H1 (cell line): ENCODE data around the gene DDHD1. TPM values are rescaled to one million over a fixed set of nuclear protein-coding genes. Genes with fewer than 3 reads are reported as not detected.

Experiments used
- CTCF ChIA-PET: fragments of 300-600 bp; sonication (Branson Sonifier 250); formaldehyde crosslinking; loops from one replicate; lab custom pipeline; 2021; ENCODE audit not compliant: partially characterized antibody; lab: Charles Lee
- POLR2A ChIA-PET: fragments of 300-600 bp; sonication (Branson Sonifier 250); formaldehyde crosslinking; loops from one replicate; lab custom pipeline; 2021; ENCODE audit warnings: inconsistent platforms; ENCODE audit not compliant: partially characterized antibody; lab: Charles Lee
- DNase-seq, 2 experiments: peaks; one replicate each; pipeline versions ENCODE4 v3.0.0 to v3.0.0-alpha.2; 2010 to 2022; ENCODE audit warnings: low spot score in 2 of 2, low read depth in 1 of 2, mixed read lengths in 1 of 2
- FAIRE-seq: peaks from 2 replicates; lab custom pipeline; 2011; peaks lifted over from hg19 to GRCh38; lab: Jason Lieb, UNC
- H2AFZ ChIP-seq: 2 replicates; pipeline ENCODE4 v1.8.1; 2012; ENCODE audit warnings: low read length, inconsistent platforms
- H2AK5ac ChIP-seq: 2 replicates; pipeline ENCODE4 v1.6.1; 2013; ENCODE audit warnings: low read depth, low read length
- H2BK120ac ChIP-seq: replicated peaks from 2 replicates; pipeline ENCODE3; 2013; ENCODE audit warnings: low read depth, low read length, inconsistent platforms
- H2BK12ac ChIP-seq: 2 replicates; pipeline ENCODE4 v1.6.1; 2013; ENCODE audit warnings: low read depth, low read length
- H2BK15ac ChIP-seq: 2 replicates; pipeline ENCODE4 v1.6.1; 2013; ENCODE audit warnings: low read length
- H2BK20ac ChIP-seq: 2 replicates; pipeline ENCODE4 v1.6.1; 2013; ENCODE audit warnings: low read length
- H2BK5ac ChIP-seq: 2 replicates; pipeline ENCODE4 v1.6.1; 2013; ENCODE audit warnings: low read depth, low read length
- H3K14ac ChIP-seq: 2 replicates; pipeline ENCODE4 v1.6.1; 2013; ENCODE audit warnings: inconsistent platforms; ENCODE audit not compliant: insufficient read length
- H3K18ac ChIP-seq: 2 replicates; pipeline ENCODE4 v1.6.1; 2013; ENCODE audit warnings: low read length; ENCODE audit errors: extremely low read depth
- H3K23ac ChIP-seq: 2 replicates; pipeline ENCODE4 v1.6.1; 2013; ENCODE audit warnings: inconsistent platforms; ENCODE audit not compliant: insufficient read length
- H3K23me2 ChIP-seq: 2 replicates; pipeline ENCODE4 v1.6.1; 2013; ENCODE audit warnings: low read depth, low read length
- H3K27ac ChIP-seq: 2 replicates; pipeline ENCODE4 v1.6.1; 2011; ENCODE audit warnings: low read depth, low read length, inconsistent platforms
- H3K27me3 ChIP-seq, 4 experiments: replicated peaks in 1 of 4; 1 replicate in 1 of 4; 2 replicates in 3 of 4; pipeline versions ENCODE4 v1.6.1 to v1.8.1; 2011 to 2013; ENCODE audit warnings: low read length in 3 of 4, mild to moderate bottlenecking in 3 of 4, inconsistent platforms in 2 of 4, mixed read lengths in 2 of 4, moderate library complexity in 1 of 4; ENCODE audit not compliant: control insufficient read depth in 3 of 4, insufficient read depth in 3 of 4; ENCODE audit errors: extremely low read depth in 1 of 4
- H3K36me3 ChIP-seq, 4 experiments: 2 replicates each; pipeline versions ENCODE4 v1.6.1 to v1.8.1; 2011 to 2013; ENCODE audit warnings: mild to moderate bottlenecking in 4 of 4, low read length in 3 of 4, moderate library complexity in 2 of 4, control low read depth in 1 of 4, inconsistent platforms in 1 of 4; ENCODE audit not compliant: insufficient read depth in 4 of 4, control insufficient read depth in 2 of 4
- H3K4ac ChIP-seq: replicated peaks from 2 replicates; pipeline ENCODE3; 2013; ENCODE audit warnings: low read length, low read depth, mixed read lengths, inconsistent platforms; ENCODE audit not compliant: insufficient read length
- H3K4me1 ChIP-seq, 4 experiments: replicated peaks in 1 of 4; 1 replicate in 1 of 4; 2 replicates in 3 of 4; pipeline versions ENCODE4 v1.6.1 to v1.8.1; 2011 to 2013; ENCODE audit warnings: low read length in 3 of 4, inconsistent platforms in 2 of 4, mixed read lengths in 1 of 4; ENCODE audit not compliant: insufficient read depth in 4 of 4, control insufficient read depth in 3 of 4
- H3K4me2 ChIP-seq, 2 experiments: 2 replicates each; pipeline versions ENCODE4 v1.6.1 to v1.8.1; 2011 to 2013; ENCODE audit warnings: low read depth in 2 of 2, low read length in 2 of 2, control low read depth in 1 of 2, inconsistent platforms in 1 of 2, mild to moderate bottlenecking in 1 of 2; ENCODE audit not compliant: insufficient read depth in 1 of 2
- H3K4me3 ChIP-seq, 4 experiments: fragments of 200-600, 300-600 bp in 1 of 4; sonication (generic), shearing (Covaris generic), sonication (Bioruptor Twin) in 1 of 4; 2 replicates each; pipeline versions ENCODE4 v1.5.1 to v1.8.1; 2011 to 2016; ENCODE audit warnings: low read length in 4 of 4, low read depth in 3 of 4, control low read depth in 2 of 4, inconsistent platforms in 2 of 4, mild to moderate bottlenecking in 2 of 4, mixed read lengths in 1 of 4, moderate library complexity in 1 of 4; ENCODE audit not compliant: insufficient read depth in 2 of 4; ENCODE audit errors: extremely low read depth in 1 of 4
- H3K56ac ChIP-seq: replicated peaks from 2 replicates; pipeline ENCODE3; 2013; ENCODE audit warnings: low read depth, mild to moderate bottlenecking, mixed read lengths, low read length, inconsistent platforms; ENCODE audit not compliant: insufficient read length
- H3K79me1 ChIP-seq: 2 replicates; pipeline ENCODE4 v1.6.1; 2013; ENCODE audit warnings: low read depth, low read length, control low read depth
- H3K79me2 ChIP-seq, 2 experiments: 2 replicates each; pipeline versions ENCODE4 v1.6.1 to v1.8.1; 2012 to 2013; ENCODE audit warnings: low read length in 2 of 2, mild to moderate bottlenecking in 2 of 2, inconsistent platforms in 1 of 2; ENCODE audit not compliant: insufficient read depth in 2 of 2, control insufficient read depth in 1 of 2
- H3K9ac ChIP-seq, 4 experiments: replicated peaks in 1 of 4; 1 replicate in 1 of 4; 2 replicates in 3 of 4; pipeline versions ENCODE4 v1.6.1 to v1.8.1; 2011 to 2013; ENCODE audit warnings: low read depth in 3 of 4, low read length in 3 of 4, control low read depth in 2 of 4, mild to moderate bottlenecking in 2 of 4, moderate library complexity in 2 of 4, inconsistent platforms in 1 of 4; ENCODE audit errors: extremely low read depth in 1 of 4
- H3K9me3 ChIP-seq, 2 experiments: 2 replicates each; pipeline versions ENCODE4 v1.6.1 to v1.8.1; 2012 to 2013; ENCODE audit warnings: mild to moderate bottlenecking in 2 of 2, moderate library complexity in 2 of 2, control low read depth in 1 of 2, inconsistent platforms in 1 of 2, low read depth in 1 of 2, low read length in 1 of 2, mixed read lengths in 1 of 2; ENCODE audit not compliant: insufficient read depth in 2 of 2
- H4K20me1 ChIP-seq, 2 experiments: replicated peaks in 1 of 2; 2 replicates each; pipeline versions ENCODE3 to v1.8.1; 2011 to 2013; ENCODE audit warnings: inconsistent platforms in 2 of 2, low read length in 2 of 2, mild to moderate bottlenecking in 1 of 2; ENCODE audit not compliant: insufficient read depth in 2 of 2, control insufficient read depth in 1 of 2
- H4K5ac ChIP-seq: 2 replicates; pipeline ENCODE4 v1.6.1; 2013; ENCODE audit warnings: low read length, low read depth, mixed read lengths, inconsistent platforms; ENCODE audit not compliant: insufficient read length
- H4K8ac ChIP-seq: 2 replicates; pipeline ENCODE4 v1.8.0; 2013; ENCODE audit warnings: mild to moderate bottlenecking, moderate library complexity, low read length, inconsistent platforms; ENCODE audit not compliant: insufficient read depth; ENCODE audit errors: extremely low read depth
- H4K91ac ChIP-seq: replicated peaks from 2 replicates; pipeline ENCODE3; 2013; ENCODE audit warnings: low read length, mixed read lengths, inconsistent platforms; ENCODE audit not compliant: insufficient read length
- CBX5 ChIP-seq: fragments of 300-800, 300-1000 bp; sonication (generic); IDR thresholded peaks from 2 replicates; pipeline ENCODE4 v1.7.1; 2016; ENCODE audit warnings: antibody characterized with exemption, low read length, low read depth
- CHD1 ChIP-seq: IDR thresholded peaks from 2 replicates; pipeline ENCODE4 v1.6.1; 2012; ENCODE audit warnings: low read depth, low read length, improper control_type of control experiment
- HDAC2 ChIP-seq, 2 experiments: fragments of 300-600 bp in 1 of 2; sonication (generic) in 1 of 2; IDR thresholded peaks; 2 replicates each; pipeline ENCODE4 v1.6.1; 2011 to 2012; ENCODE audit warnings: low read depth in 2 of 2, low read length in 2 of 2, mild to moderate bottlenecking in 2 of 2, moderate library complexity in 2 of 2, borderline replicate concordance in 1 of 2, inconsistent platforms in 1 of 2
- HDAC6 ChIP-seq: IDR thresholded peaks from one replicate; pipeline ENCODE4 v1.7.1; 2012; ENCODE audit warnings: low read depth, mild to moderate bottlenecking, inconsistent platforms, low read length, moderate library complexity
- PHF8 ChIP-seq: fragments of 200-600 bp; sonication (generic); conservative IDR thresholded peaks from 2 replicates; pipeline ENCODE4 v1.7.1; 2012; ENCODE audit warnings: low read depth, mild to moderate bottlenecking, inconsistent platforms, low read length, moderate library complexity
- SIRT6 ChIP-seq: IDR thresholded peaks from one replicate; pipeline ENCODE4 v1.7.1; 2012; ENCODE audit warnings: low read length, inconsistent platforms
- TAF1 ChIP-seq: IDR thresholded peaks from 2 replicates; pipeline ENCODE4 v1.6.1; 2011; ENCODE audit warnings: mild to moderate bottlenecking, low read depth, low read length
- ZNF274 ChIP-seq: IDR thresholded peaks from 2 replicates; pipeline ENCODE4 v1.7.0; 2012; ENCODE audit warnings: low read length, borderline replicate concordance; ENCODE audit errors: extremely low read depth
- WGBS, 2 experiments: shearing (Covaris generic) in 1 of 2; methylation state at CpG; one replicate each; pipeline versions ENCODE4 v1.1.6 to v1.1.7; 2013 to 2015; ENCODE audit warnings: low lambda C conversion rate in 2 of 2, mixed read lengths in 2 of 2, inconsistent platforms in 1 of 2, low coverage in 1 of 2, missing lambda C conversion rate in 1 of 2; ENCODE audit not compliant: insufficient replicate concordance in 2 of 2, insufficient coverage in 1 of 2, insufficient read length in 1 of 2; ENCODE audit errors: extremely low coverage in 1 of 2, missing lambda C conversion rate in 1 of 2; 5-methylcytosine and 5-hydroxymethylcytosine counted together
- polyA plus RNA-seq, 7 experiments: library from polyadenylated mRNA; depleted of rRNA in 3 of 7; stranded (reverse) in 5 of 7; unstranded in 2 of 7; fragments of >200 nt in 5 of 7; fragments of 200-250 nt in 2 of 7; gene quantifications; 1 replicate in 5 of 7; 2 replicates in 1 of 7; 4 replicates in 1 of 7; pipeline versions ENCODE4 v1.2.1 to v1.2.3, GENCODE V29; 2011 to 2013; ENCODE audit warnings: missing spikeins in 2 of 7, mixed read lengths in 2 of 7
- total RNA-seq: library from RNA; stranded (reverse); fragmentation: NEBNext Ultra II Directional; extraction: Animal tissue kit (Norgen Biotek cat#: 25700); gene quantifications from 2 replicates; pipeline ENCODE4 v1.2.1, GENCODE V29; 2021

Gene DDHD1
- total and polyA plus RNA-seq, 2 of the 8 experiments (the other 6 are each of a cell fraction or from before 2014, with no cell fraction given), result 3.6 to 16.0 TPM

- POLR2A ChIA-PET, result no interaction called here
- 0 out of 7 replicates have a peak, but pooled peaks cover 0 to 5% (median 0%) of the 10 kb centered on the region in 4 experiments for H3K4me1 ChIP-seq
- TF ChIP-seq TAF1, result no peak
- TF ChIP-seq HDAC2 (IDR thresholded peaks at IDR 0.05; ENCODE audit: borderline replicate concordance in 1 of 2, low read depth in 2 of 2, low read length in 2 of 2), result no peak
- no peak for TF ChIP-seq HDAC6
- no peak for TF ChIP-seq CBX5
- TF ChIP-seq SIRT6, result no peak
- TF ChIP-seq ZNF274, result no peak
- no peak for TF ChIP-seq CHD1
- TF ChIP-seq PHF8, result no peak
Observed at GRCh38 chr14:53146739-53147138, 6.4 kb downstream of the DDHD1 start.

More at GRCh38 chr14:53146739-53147138, 6.4 kb downstream of the DDHD1 start:
- Histone ChIP-seq H3K56ac (no peak overlapping the region), H3K23me2 (peaks cover 4% of the 10 kb centered on the region; the same call in 1 of the 2 replicates), H3K27me3 (no peaks in the 10 kb centered on the region), H4K20me1 (peaks cover 5 to 8% of the 10 kb centered on the region in 2 experiments), H3K9me3 (no peaks in the 10 kb centered on the region), H3K9ac (no peak overlapping the region), H3K4ac (no peak overlapping the region), H3K4me3 (no peak overlapping the region), H3K27ac (no peak overlapping the region), H2AFZ (no peak overlapping the region), H2BK15ac (no peak overlapping the region), H4K5ac (no peak overlapping the region), H3K36me3 (no peaks in the 10 kb centered on the region), H2BK5ac (no peak overlapping the region), H3K18ac (no peak overlapping the region), H3K79me2 (peaks cover 0 to 84% of the 10 kb centered on the region in 2 experiments; a peak in 2 of 4 replicates), H4K91ac (no peak overlapping the region), H2BK20ac (no peak overlapping the region), H4K8ac (no peak overlapping the region), H3K79me1 (peaks cover 3% of the 10 kb centered on the region; the same call in 1 of the 2 replicates), H3K23ac (no peak overlapping the region), H3K4me2 (no peak overlapping the region), H3K14ac (no peak overlapping the region), H2BK120ac (no peak overlapping the region), H2BK12ac (no peak overlapping the region), H2AK5ac (no peak overlapping the region)
- CTCF ChIA-PET, result no interaction called here
- DNase-seq (no peak), FAIRE-seq (no peak)
- 73% methylated on average over 3 of the region's 3 CpGs; no CpG with 5 or more reads in 1 of the 2 experiments for WGBS, 2 experiments
